ENCODE results near the gene KIF20B. TPM values are rescaled to one million over a fixed set of nuclear protein-coding genes. Genes with fewer than 3 reads are reported as not detected.

Gene KIF20B
- total and polyA plus RNA-seq, 4 donors: 0.91 to 12.9 (median 1.3) TPM

GRCh38 chr10:89741126-89741762, 39.9 kb downstream of the KIF20B start:
- H3K4me1 ChIP-seq (ENCODE audit: control insufficient read depth in 4 of 4, insufficient read depth in 4 of 4, low read length in 3 of 4): no peaks in the 10 kb centered on the region
- no peak overlapping the region for H3K27ac ChIP-seq (ENCODE audit: low read depth in 1 of 2, low read length in 2 of 2)
- no peak overlapping the region for H3K9ac ChIP-seq (ENCODE audit: low read depth in 1 of 2, low read length in 2 of 2)
- H3K4me3 ChIP-seq (ENCODE audit: low read depth in 1 of 3, low read length in 3 of 3): no peak overlapping the region
- no peaks in the 10 kb centered on the region for H3K27me3 ChIP-seq (ENCODE audit: control insufficient read depth in 4 of 4, insufficient read depth in 4 of 4, low read length in 3 of 4)
- no peak for DNase-seq (ENCODE audit: low spot score)
- 97% methylated on average over 4 of the region's 4 CpGs for WGBS
- TF ChIP-seq GABPA (IDR thresholded peaks at IDR 0.05 in 1 of 2, conservative IDR thresholded peaks at IDR 0.05 in 1 of 2) (no peak), FOXA2 (IDR thresholded peaks at IDR 0.05) (no peak), SP1 (IDR thresholded peaks at IDR 0.05) (no peak), HNF4G (IDR thresholded peaks at IDR 0.05) (no peak), HNF4A (conservative IDR thresholded peaks at IDR 0.05) (no peak), RXRA (IDR thresholded peaks at IDR 0.05) (no peak), FOXA1 (IDR thresholded peaks at IDR 0.05) (no peak)
- peaks cover 0 to 4% (median under 1%) of the 10 kb centered on the region in 4 donors for H3K36me3 ChIP-seq (ENCODE audit: control insufficient read depth in 4 of 4, insufficient read depth in 3 of 4, low read depth in 1 of 4, low read length in 3 of 4)
- H3K9me3 ChIP-seq (ENCODE audit: control insufficient read depth in 4 of 4, low read length in 3 of 4): no peaks in the 10 kb centered on the region

DNA sequence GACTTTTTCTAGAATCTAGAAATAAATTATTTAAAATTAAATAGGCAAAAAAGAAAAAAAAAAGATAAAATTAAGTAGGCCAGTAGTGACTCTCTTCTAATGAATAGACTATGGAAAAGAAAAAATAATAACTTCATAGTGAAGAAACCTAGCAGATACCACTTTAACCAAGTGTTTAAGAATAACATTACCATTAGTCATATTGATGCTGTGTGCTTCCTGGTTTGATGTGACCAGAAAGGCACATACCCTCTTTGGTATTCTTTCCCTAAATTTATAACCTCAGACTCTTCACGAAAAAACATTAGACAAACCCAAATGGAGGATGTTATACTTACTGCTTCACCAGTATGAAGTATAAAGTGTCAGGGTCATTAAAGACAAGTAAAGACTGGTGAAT, 42.6 kb downstream of the KIF20B start:
- 97% methylated on average over 1 of the region's 1 CpG for WGBS
- H3K9me3 ChIP-seq (ENCODE audit: control insufficient read depth in 4 of 4, low read length in 3 of 4): no peaks in the 10 kb centered on the region
- no peak overlapping the region for H3K4me3 ChIP-seq (ENCODE audit: low read depth in 1 of 3, low read length in 3 of 3)
- H3K4me1 ChIP-seq (ENCODE audit: control insufficient read depth in 4 of 4, insufficient read depth in 4 of 4, low read length in 3 of 4): no peaks in the 10 kb centered on the region
- H3K27me3 ChIP-seq (ENCODE audit: control insufficient read depth in 4 of 4, insufficient read depth in 4 of 4, low read length in 3 of 4): no peaks in the 10 kb centered on the region
- H3K36me3 ChIP-seq (ENCODE audit: control insufficient read depth in 4 of 4, insufficient read depth in 3 of 4, low read depth in 1 of 4, low read length in 3 of 4): peaks cover 0 to 4% (median under 1%) of the 10 kb centered on the region in 4 donors
- no peak for TF ChIP-seq YY1 (IDR thresholded peaks at IDR 0.05)
- TF ChIP-seq REST (IDR thresholded peaks at IDR 0.05): no peak
- TF ChIP-seq FOXA2 (IDR thresholded peaks at IDR 0.05): no peak
- no peak for TF ChIP-seq TAF1 (conservative IDR thresholded peaks at IDR 0.05)
- no peak for TF ChIP-seq GABPA (IDR thresholded peaks at IDR 0.05 in 1 of 2, conservative IDR thresholded peaks at IDR 0.05 in 1 of 2)
- no peak for TF ChIP-seq EGR1 (IDR thresholded peaks at IDR 0.05; ENCODE audit: low read depth in 2 of 2)
- no peak for TF ChIP-seq SP1 (IDR thresholded peaks at IDR 0.05)
- no peak for TF ChIP-seq NR2F2 (IDR thresholded peaks at IDR 0.05)
- no peak for TF ChIP-seq HNF4G (IDR thresholded peaks at IDR 0.05)
- TF ChIP-seq, protein P1, sequence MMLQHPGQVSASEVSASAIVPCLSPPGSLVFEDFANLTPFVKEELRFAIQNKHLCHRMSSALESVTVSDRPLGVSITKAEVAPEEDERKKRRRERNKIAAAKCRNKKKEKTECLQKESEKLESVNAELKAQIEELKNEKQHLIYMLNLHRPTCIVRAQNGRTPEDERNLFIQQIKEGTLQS (IDR thresholded peaks at IDR 0.05): no peak
- no peak for TF ChIP-seq FOXA1 (IDR thresholded peaks at IDR 0.05)
- no peak for TF ChIP-seq JUND (IDR thresholded peaks at IDR 0.05)
- TF ChIP-seq, protein P2, sequence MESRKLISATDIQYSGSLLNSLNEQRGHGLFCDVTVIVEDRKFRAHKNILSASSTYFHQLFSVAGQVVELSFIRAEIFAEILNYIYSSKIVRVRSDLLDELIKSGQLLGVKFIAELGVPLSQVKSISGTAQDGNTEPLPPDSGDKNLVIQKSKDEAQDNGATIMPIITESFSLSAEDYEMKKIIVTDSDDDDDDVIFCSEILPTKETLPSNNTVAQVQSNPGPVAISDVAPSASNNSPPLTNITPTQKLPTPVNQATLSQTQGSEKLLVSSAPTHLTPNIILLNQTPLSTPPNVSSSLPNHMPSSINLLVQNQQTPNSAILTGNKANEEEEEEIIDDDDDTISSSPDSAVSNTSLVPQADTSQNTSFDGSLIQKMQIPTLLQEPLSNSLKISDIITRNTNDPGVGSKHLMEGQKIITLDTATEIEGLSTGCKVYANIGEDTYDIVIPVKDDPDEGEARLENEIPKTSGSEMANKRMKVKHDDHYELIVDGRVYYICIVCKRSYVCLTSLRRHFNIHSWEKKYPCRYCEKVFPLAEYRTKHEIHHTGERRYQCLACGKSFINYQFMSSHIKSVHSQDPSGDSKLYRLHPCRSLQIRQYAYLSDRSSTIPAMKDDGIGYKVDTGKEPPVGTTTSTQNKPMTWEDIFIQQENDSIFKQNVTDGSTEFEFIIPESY (IDR thresholded peaks at IDR 0.05): no peak
- TF ChIP-seq RAD21 (IDR thresholded peaks at IDR 0.05): no peak
- TF ChIP-seq HNF4A (conservative IDR thresholded peaks at IDR 0.05): no peak
- no peak for TF ChIP-seq RXRA (IDR thresholded peaks at IDR 0.05)
- H3K27ac ChIP-seq (ENCODE audit: low read depth in 1 of 2, low read length in 2 of 2): no peak overlapping the region
- H3K9ac ChIP-seq (ENCODE audit: low read depth in 1 of 2, low read length in 2 of 2): no peak overlapping the region
- DNase-seq (ENCODE audit: low spot score): no peak

Data from liver (tissue), 9 donors.